Measurements from ENCODE around the gene MINAR2.

The MINAR2 gene, protein sequence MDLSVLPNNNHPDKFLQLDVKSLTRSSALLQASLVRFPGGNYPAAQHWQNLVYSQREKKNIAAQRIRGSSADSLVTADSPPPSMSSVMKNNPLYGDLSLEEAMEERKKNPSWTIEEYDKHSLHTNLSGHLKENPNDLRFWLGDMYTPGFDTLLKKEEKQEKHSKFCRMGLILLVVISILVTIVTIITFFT

GRCh38 chr5:129747572-129748407, at the start of gene MINAR2:
Gene MINAR2, plus strand, starts transcription at chr5:129748094. Its CDS starts 97 bp downstream, at chr5:129748191.
- no peak for DNase-seq (ENCODE audit: low read depth in 2 of 3, low spot score in 2 of 3)

- no peak for DNase-seq (ENCODE audit: low read depth in 2 of 3, low spot score in 2 of 3)
These were observed 49.2 kb upstream of the MINAR2 start for GRCh38 chr5:129698661-129699060.

GRCh38 chr5:129716235-129716634, 31.7 kb upstream of the MINAR2 start:
- DNase-seq (ENCODE audit: low read depth in 2 of 3, low spot score in 2 of 3): no peak

- DNase-seq (ENCODE audit: low read depth in 2 of 3, low spot score in 2 of 3): no peak
These were observed 31.2 kb upstream of the MINAR2 start for GRCh38 chr5:129716651-129717050.

GRCh38 chr5:129717751-129718310, 30.1 kb upstream of the MINAR2 start:
- no peak for DNase-seq (ENCODE audit: low read depth in 2 of 3, low spot score in 2 of 3)

DNA sequence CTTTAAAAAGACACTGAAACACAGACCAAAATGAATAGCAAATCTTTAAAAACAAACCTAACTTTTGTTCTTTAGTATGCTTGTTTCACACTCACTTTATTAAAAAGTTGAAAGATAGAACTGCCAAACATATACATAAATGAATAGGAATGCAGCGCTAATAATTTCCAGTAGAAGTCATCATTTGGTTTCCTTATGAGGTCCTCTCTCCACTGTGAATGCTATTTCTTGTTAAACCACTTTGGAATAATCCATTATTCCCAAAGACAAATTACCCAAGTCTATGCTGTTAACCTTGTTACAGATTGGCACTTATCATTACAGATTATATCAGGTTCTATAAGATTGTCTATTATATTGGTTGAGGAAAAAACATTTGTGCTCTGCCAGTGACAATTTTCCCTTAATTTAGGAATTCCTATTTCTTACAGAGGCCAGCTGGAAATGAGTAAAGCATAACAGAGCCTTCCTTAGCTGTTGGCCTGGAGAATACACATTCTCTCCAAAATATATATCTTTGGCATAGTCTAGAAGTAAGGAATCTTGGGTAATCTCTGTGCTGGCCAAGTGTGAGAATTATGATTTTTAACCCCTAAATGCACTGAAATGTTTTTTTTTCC, 29.3 kb upstream of the MINAR2 start:
- DNase-seq (ENCODE audit: low read depth in 2 of 3, low spot score in 2 of 3): no peak

GRCh38 chr5:129724222-129724621, 23.7 kb upstream of the MINAR2 start:
- no peak for DNase-seq (ENCODE audit: low read depth in 2 of 3, low spot score in 2 of 3)

DNA sequence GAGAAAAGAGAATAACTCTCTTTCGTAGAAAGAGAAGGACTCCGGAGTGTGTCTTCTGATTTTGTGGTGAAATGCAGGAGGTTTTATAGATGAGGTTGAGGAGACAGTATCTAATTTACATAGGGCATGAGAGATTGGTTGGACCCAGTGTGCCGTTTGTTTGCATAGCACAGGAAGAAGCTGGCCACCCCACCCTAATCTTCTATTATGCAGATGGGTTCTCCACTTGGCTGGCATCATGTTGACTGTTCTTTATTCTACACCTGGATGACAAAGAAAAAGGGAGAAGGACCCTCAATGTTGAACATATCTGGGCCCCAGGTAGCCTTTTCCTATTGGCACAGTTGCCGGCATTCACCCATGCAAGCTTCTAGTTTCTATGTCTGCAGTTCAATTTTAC, 23.2 kb upstream of the MINAR2 start:
- no peak for DNase-seq (ENCODE audit: low read depth in 2 of 3, low spot score in 2 of 3)

DNA sequence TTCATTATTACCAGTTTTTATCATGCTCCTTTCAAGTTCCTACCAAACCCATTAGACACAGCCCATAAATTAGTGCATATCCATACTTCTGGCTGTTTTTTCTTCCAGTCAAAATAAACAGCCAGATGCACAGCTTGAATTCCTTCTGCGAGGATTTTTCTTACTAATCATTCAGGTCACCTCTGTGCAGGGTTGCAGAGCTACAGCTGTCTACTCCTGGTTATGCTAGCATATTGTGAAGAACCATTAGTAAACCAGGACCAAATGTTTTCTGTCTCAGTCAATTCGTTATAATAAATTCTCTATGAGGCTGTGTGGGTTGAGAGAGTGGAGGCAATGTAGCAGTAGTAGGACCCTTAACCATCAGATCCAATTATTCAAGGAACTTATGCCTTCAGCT, 8.1 kb upstream of the MINAR2 start:
- DNase-seq (ENCODE audit: low read depth in 2 of 3, low spot score in 2 of 3): no peak

GRCh38 chr5:129743541-129744187, 4.2 kb upstream of the MINAR2 start:
- no peak for DNase-seq (ENCODE audit: low read depth in 2 of 3, low spot score in 2 of 3)

GRCh38 chr5:129745997-129746396, 1.9 kb upstream of the MINAR2 start:
- DNase-seq (ENCODE audit: low read depth in 2 of 3, low spot score in 2 of 3): no peak

DNA sequence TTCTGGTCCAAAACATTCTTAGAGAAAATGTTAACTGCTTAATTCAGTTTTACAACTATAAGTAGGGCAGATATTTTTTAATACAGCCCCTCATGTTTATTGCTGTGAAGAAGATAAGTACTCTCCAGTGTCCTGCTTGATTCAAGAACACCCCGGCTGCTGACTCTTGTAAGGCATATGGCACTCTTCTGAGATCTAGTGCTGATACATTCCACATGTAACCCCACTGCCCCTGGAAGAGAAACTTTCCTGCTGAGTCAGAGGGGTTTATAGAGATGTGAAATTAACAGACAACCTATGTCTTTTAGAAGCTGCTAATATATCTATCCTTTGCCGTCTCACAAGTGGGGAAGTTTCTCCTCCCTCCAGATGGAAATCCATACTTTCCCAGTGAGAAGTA, 1.0 kb upstream of the MINAR2 start:
- DNase-seq (ENCODE audit: low read depth in 2 of 3, low spot score in 2 of 3): no peak

- no peak for DNase-seq (ENCODE audit: low read depth in 2 of 3, low spot score in 2 of 3)
These were observed 1.3 kb downstream of the MINAR2 start for GRCh38 chr5:129748913-129749880.

GRCh38 chr5:129760636-129761325, 12.9 kb downstream of the MINAR2 start:
- no peak for DNase-seq (ENCODE audit: low read depth in 2 of 3, low spot score in 2 of 3)

DNA sequence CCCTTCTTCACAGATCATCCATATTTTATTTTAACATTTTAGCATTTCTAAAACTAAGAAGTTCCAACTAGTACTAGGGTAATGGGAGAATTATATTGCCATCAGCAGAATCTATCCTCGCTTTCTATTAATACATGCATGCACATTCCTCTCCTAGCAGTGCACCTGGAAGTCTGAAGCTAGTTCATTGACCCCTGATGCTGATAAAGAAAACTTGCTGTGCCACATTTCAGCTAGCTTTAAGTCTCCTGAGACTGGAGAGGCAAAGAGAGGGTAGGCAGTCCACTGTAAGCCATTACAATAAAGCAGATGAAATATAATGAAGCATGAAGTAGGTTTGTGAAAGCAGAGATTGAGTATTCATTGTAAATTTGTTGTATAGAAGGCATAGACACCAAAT, 15.8 kb downstream of the MINAR2 start:
- DNase-seq (ENCODE audit: low read depth in 2 of 3, low spot score in 2 of 3): no peak

DNA sequence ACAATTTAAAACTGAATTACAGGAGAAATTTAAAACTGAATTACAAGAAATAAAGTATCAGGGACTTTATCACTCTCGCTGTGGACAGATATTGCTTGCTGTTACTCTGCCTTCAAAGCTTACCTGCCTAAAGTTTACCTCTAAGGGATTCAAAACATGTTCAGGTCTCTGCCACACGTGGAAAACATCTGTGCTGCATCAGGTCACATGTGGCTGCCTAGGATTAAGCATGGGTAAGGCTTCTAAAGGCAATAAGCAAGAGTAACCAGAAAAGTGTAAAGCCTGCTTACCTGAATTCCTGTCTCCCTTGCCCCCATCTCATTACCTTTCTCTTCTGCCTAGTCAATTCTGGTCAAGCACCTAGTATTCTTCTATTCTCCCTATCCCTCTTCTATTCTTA, 18.9 kb downstream of the MINAR2 start:
- no peak for DNase-seq (ENCODE audit: low read depth in 2 of 3, low spot score in 2 of 3)

GRCh38 chr5:129767927-129768380, 20.1 kb downstream of the MINAR2 start:
- peak in 1 of 3 experiments; percentile 34 for DNase-seq (ENCODE audit: low read depth in 2 of 3, low spot score in 2 of 3)

DNA sequence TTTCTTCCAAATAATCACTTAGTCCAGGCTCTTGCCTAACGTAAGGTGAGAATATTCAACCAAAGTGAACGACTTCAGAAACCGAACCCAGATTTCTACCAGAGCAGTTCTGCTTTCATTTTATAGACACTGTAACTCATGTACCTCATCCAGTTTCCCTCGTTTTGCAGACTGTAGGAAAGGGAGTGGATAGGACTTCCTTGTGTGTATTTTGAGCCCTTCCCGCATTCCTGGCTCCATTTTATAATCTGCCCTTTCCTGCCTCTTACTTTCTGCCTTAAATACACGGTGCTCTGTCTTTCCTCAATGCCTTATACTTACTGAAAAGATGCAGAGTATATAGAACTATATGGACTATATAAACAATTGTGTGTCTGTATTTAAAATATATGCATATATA, 20.8 kb downstream of the MINAR2 start:
- no peak for DNase-seq (ENCODE audit: low read depth in 2 of 3, low spot score in 2 of 3)

- no peak for DNase-seq (ENCODE audit: low read depth in 2 of 3, low spot score in 2 of 3)
These were observed 22.3 kb downstream of the MINAR2 start for GRCh38 chr5:129770024-129770820.

Data from activated CD8-positive, alpha-beta memory T cell treated with anti-CD3 and anti-CD28 coated beads for 48 hours (primary cell).